Gastroesophageal sphincter (tissue), 4 donors: ENCODE measurements around the gene SPSB4. TPM values are rescaled to one million over a fixed set of nuclear protein-coding genes. Genes with fewer than 3 reads are reported as not detected.
"Not testable (repeated sequence)": the region's sequence is repeated elsewhere in the genome, so short reads cannot be mapped to it uniquely, and the experiment has no call there.

Experiments used
- ATAC-seq: fragments of 150-250 bp; one replicate; pipeline ENCODE4 v1.9.1; 2016; ENCODE audit warnings: mild to moderate bottlenecking, moderate library complexity
- H3K27ac ChIP-seq, 4 donors: fragments of 200-600 bp; sonication (generic) in 3 of 4; 1 replicate in 3 of 4; 2 replicates in 1 of 4; pipeline ENCODE4 v1.5.1; 2016 to 2019
- H3K27me3 ChIP-seq: fragments of 200-600 bp; sonication (generic); one replicate; pipeline ENCODE4 v1.5.1; 2019
- H3K36me3 ChIP-seq, 2 donors: fragments of 200-600 bp; sonication (generic); one replicate each; pipeline ENCODE4 v1.5.1; 2019; ENCODE audit warnings: control low read depth in 1 of 2
- H3K4me1 ChIP-seq, 3 donors: fragments of 200-600 bp; sonication (generic); 1 replicate in 2 of 3; 2 replicates in 1 of 3; pipeline ENCODE4 v1.5.1; 2016 to 2019; ENCODE audit warnings: control low read depth in 2 of 3
- H3K4me3 ChIP-seq, 2 donors: fragments of 200-600 bp; sonication (generic); one replicate each; pipeline ENCODE4 v1.5.1; 2019; ENCODE audit warnings: mild to moderate bottlenecking in 1 of 2, moderate library complexity in 1 of 2
- H3K9me3 ChIP-seq, 3 donors: fragments of 200-600 bp; sonication (generic); one replicate each; pipeline ENCODE4 v1.5.1; 2017 to 2019; ENCODE audit warnings: control low read depth in 2 of 3
- EP300 ChIP-seq: sonication (generic); formaldehyde crosslinking; IDR thresholded peaks from one replicate; pipeline ENCODE4 v1.6.1; 2017; ENCODE audit warnings: antibody characterized with exemption, mild to moderate bottlenecking
- POLR2A ChIP-seq, 2 donors: fragments of 450-650 bp; IDR thresholded peaks; one replicate each; pipeline ENCODE4 v1.6.1; 2017; ENCODE audit warnings: antibody characterized with exemption in 2 of 2, mild to moderate bottlenecking in 2 of 2, moderate library complexity in 1 of 2
- POLR2AphosphoS5 ChIP-seq: sonication (generic); formaldehyde crosslinking; IDR thresholded peaks from one replicate; pipeline ENCODE4 v1.6.1; 2017; ENCODE audit warnings: antibody characterized with exemption
- WGBS, 2 donors: methylation state at CpG; one replicate each; pipeline ENCODE4 v1.1.5; 2018; ENCODE audit warnings: low coverage in 1 of 2; 5-methylcytosine and 5-hydroxymethylcytosine counted together
- total RNA-seq, 4 donors: library from RNA; depleted of rRNA; stranded (reverse); fragments of >200 nt; gene quantifications; one replicate each; pipeline ENCODE4 v1.1.0, GENCODE V29; 2016
- TF ChIP-seq, protein P1 (sequence below), 4 experiments: fragments of 200-600 bp in 2 of 4; fragments of 450-650 bp in 2 of 4; sonication (generic) in 1 of 4; IDR thresholded peaks; one replicate each; pipeline ENCODE4 v1.5.1; 2017 to 2019; ENCODE audit warnings: antibody characterized with exemption in 4 of 4, mild to moderate bottlenecking in 2 of 4, moderate library complexity in 2 of 4

The SPSB4 gene
- total RNA-seq, 4 donors from 2014 or later = 0.22 to 3.4 (median 1.2) TPM

GRCh38 chr3:141114179-141114745 is 63.1 kb downstream of the SPSB4 start:
- Histone ChIP-seq H3K4me3 (no peak overlapping the region), H3K36me3 (no peaks in the 10 kb centered on the region), H3K9me3 (no peaks in the 10 kb centered on the region), H3K4me1 (no peaks in the 10 kb centered on the region), H3K27me3 (no peaks in the 10 kb centered on the region), H3K27ac (peak overlapping the region in 1 of 4 donors; percentile 51)
- no peak for TF ChIP-seq POLR2A (IDR thresholded peaks at IDR 0.05)
- ATAC-seq = no peak
- WGBS, 2 donors = 87 to 96% methylated on average over 4 of the region's 10 CpGs

DNA sequence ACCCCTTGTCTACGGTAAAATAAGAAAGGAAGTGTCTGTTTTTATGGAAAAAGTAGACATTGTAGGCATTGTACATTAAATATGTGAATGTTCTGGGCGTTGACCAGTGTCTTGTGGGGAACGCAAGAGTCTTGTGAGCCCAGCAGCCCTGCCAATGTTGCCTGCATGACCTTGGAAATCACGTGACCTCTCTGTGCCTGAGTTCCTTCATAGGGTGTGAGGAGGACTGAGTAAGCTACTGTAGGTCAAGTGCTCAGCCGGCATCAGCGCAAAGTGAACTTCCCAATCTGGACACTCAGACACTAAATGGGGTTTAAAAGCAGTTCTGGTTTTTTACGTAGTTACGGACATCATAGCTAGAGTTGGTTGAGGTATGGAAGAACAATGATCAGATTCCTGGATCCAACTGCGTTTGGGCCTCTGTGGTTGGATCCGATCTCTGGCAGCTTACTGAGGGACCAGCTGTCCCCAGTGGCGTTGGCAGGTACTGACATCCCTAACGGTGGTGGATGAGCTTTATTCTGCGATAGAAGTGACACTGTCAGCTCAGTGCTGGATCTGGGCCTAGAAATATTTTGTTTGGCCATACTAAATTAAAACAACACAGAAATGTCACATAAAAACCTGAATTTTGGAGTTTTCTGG is 63.8 kb downstream of the SPSB4 start:
- peak; percentile 49 for ATAC-seq
- Histone ChIP-seq H3K27ac (peak overlapping the region in 3 of 4 donors; percentile 51 to 62 (median 53)), H3K9me3 (no peaks in the 10 kb centered on the region), H3K27me3 (no peaks in the 10 kb centered on the region), H3K4me3 (no peak overlapping the region), H3K36me3 (no peaks in the 10 kb centered on the region), H3K4me1 (no peaks in the 10 kb centered on the region)
- TF ChIP-seq, protein P1, sequence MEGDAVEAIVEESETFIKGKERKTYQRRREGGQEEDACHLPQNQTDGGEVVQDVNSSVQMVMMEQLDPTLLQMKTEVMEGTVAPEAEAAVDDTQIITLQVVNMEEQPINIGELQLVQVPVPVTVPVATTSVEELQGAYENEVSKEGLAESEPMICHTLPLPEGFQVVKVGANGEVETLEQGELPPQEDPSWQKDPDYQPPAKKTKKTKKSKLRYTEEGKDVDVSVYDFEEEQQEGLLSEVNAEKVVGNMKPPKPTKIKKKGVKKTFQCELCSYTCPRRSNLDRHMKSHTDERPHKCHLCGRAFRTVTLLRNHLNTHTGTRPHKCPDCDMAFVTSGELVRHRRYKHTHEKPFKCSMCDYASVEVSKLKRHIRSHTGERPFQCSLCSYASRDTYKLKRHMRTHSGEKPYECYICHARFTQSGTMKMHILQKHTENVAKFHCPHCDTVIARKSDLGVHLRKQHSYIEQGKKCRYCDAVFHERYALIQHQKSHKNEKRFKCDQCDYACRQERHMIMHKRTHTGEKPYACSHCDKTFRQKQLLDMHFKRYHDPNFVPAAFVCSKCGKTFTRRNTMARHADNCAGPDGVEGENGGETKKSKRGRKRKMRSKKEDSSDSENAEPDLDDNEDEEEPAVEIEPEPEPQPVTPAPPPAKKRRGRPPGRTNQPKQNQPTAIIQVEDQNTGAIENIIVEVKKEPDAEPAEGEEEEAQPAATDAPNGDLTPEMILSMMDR (IDR thresholded peaks at IDR 0.05) = peak in 1 of 4 experiments; percentile 25
- TF ChIP-seq EP300 = no peak
- 64 to 67% methylated on average over 4 to 10 of the region's 13 CpGs for WGBS, 2 donors

GRCh38 chr3:141115789-141116541 is 64.8 kb downstream of the SPSB4 start:
- TF ChIP-seq POLR2AphosphoS5 = peak; percentile 74
- TF ChIP-seq, protein P1 (IDR thresholded peaks at IDR 0.05) = no peak
- H3K27ac ChIP-seq = peak overlapping the region in 3 of 4 donors; percentile 52 to 71 (median 56)
- no peak overlapping the region for H3K4me3 ChIP-seq
- no peaks in the 10 kb centered on the region for H3K27me3 ChIP-seq
- H3K4me1 ChIP-seq = no peaks in the 10 kb centered on the region
- no peaks in the 10 kb centered on the region for H3K36me3 ChIP-seq
- H3K9me3 ChIP-seq = no peaks in the 10 kb centered on the region
- WGBS, 2 donors = 31 to 65% methylated on average over 2 to 3 of the region's 3 CpGs
- peak; percentile 94 for ATAC-seq

DNA sequence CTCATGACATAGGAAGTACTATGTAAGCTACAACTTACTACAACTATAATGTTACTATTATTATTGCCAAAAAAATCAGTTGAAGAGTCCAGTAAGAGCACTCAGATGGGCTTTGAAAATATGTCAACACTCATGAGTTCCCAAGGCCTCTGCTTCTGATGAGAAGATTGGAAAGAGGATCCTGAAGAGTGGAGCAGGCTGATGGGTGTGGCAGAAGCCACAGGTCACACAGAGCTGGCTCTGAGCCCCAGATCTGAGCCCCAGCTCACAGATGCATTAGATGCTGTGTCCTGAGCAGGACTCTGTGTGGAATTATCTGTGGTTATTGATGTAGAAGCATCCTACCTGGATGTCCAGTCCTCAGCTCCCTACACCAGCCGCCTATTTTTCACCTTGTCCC is 65.6 kb downstream of the SPSB4 start:
- WGBS, 2 donors = 100% methylated on average over 1 of the region's 1 CpG
- ATAC-seq = no peak
- Histone ChIP-seq H3K27ac (no peak overlapping the region), H3K27me3 (no peaks in the 10 kb centered on the region), H3K9me3 (no peaks in the 10 kb centered on the region), H3K36me3 (no peaks in the 10 kb centered on the region), H3K4me1 (no peaks in the 10 kb centered on the region), H3K4me3 (no peak overlapping the region)
- no peak for TF ChIP-seq EP300
- no peak for TF ChIP-seq POLR2AphosphoS5
- TF ChIP-seq, protein P1 (IDR thresholded peaks at IDR 0.05) = no peak
- no peak for TF ChIP-seq POLR2A (IDR thresholded peaks at IDR 0.05)

GRCh38 chr3:141117982-141118381 is 66.8 kb downstream of the SPSB4 start:
- ATAC-seq, H3K4me1 ChIP-seq, H3K27ac ChIP-seq, H3K4me3 ChIP-seq, H3K9me3 ChIP-seq, H3K36me3 ChIP-seq, H3K27me3 ChIP-seq: not testable (repeated sequence)
- 100% methylated on average over 1 of the region's 1 CpG; no CpG with 5 or more reads in 1 of the 2 donors for WGBS, 2 donors
